ENCODE results near the gene RNF138. TPM values are rescaled to one million over a fixed set of nuclear protein-coding genes. Genes with fewer than 3 reads are reported as not detected.

The RNF138 gene
- total and polyA plus RNA-seq, 2 of the 8 experiments (the other 6 are each of a cell fraction or from before 2014, with no cell fraction given): 29.2 to 109 TPM

- TF ChIP-seq NANOG (IDR thresholded peaks at IDR 0.05; ENCODE audit: insufficient read depth, low read depth, low read length, poor library complexity, severe bottlenecking) (no peak), KDM1A (IDR thresholded peaks at IDR 0.05; ENCODE audit: borderline replicate concordance, low read length) (no peak)
Measured at GRCh38 chr18:32074206-32074605, 17.5 kb upstream of the RNF138 start (continued).
